Cardiac septum (tissue), 1 donor: ENCODE results near the gene MICA. TPM values are rescaled to one million over a fixed set of nuclear protein-coding genes. Genes with fewer than 3 reads are reported as not detected.
"Not testable (repeated sequence)": the region's sequence is repeated elsewhere in the genome, so short reads cannot be mapped to it uniquely, and the experiment has no call there.

Experiments used
- DNase-seq: peaks from one replicate; pipeline ENCODE4 v3.0.0-alpha.2; 2020; ENCODE audit warnings: low spot score
- intact Hi-C: fragments of 100-400 bp; cut with DNase I; formaldehyde crosslinking; loops from one replicate; pipeline ENCODE4 v1.14.0; 2022
- total RNA-seq: library from RNA; stranded (reverse); fragmentation: NEBNext Ultra II Directional; extraction: Animal tissue kit (Norgen Biotek cat#: 25700); gene quantifications from one replicate; pipeline ENCODE4 v1.2.1, GENCODE V29; 2021
- donor health status: DM: no; HTN: no; CAD: no.

MICA gene
- total RNA-seq, 1 donor from 2014 or later, result 12.7 TPM

DNA sequence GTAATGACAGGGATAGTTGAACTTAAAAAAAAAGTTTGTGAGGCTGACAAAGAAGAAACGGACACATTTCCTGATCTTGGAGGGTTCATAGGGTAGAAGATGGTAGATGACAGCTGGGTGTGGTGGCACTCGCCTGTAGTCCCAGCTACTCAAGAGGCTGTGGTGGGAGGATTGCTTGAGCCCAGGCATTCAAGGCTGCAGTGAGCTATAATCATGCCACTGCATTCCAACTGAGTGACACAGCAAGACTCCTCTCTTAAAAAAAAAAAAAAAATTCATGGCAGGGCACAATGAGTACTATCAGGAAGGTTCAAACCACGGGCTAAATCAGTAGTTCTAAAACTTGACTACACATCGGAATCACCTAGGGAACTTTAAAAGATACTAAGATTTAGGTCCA lies 2.0 kb upstream of the MICA start:
- intact Hi-C loops, result no loop called here
- DNase-seq, result no peak

DNA sequence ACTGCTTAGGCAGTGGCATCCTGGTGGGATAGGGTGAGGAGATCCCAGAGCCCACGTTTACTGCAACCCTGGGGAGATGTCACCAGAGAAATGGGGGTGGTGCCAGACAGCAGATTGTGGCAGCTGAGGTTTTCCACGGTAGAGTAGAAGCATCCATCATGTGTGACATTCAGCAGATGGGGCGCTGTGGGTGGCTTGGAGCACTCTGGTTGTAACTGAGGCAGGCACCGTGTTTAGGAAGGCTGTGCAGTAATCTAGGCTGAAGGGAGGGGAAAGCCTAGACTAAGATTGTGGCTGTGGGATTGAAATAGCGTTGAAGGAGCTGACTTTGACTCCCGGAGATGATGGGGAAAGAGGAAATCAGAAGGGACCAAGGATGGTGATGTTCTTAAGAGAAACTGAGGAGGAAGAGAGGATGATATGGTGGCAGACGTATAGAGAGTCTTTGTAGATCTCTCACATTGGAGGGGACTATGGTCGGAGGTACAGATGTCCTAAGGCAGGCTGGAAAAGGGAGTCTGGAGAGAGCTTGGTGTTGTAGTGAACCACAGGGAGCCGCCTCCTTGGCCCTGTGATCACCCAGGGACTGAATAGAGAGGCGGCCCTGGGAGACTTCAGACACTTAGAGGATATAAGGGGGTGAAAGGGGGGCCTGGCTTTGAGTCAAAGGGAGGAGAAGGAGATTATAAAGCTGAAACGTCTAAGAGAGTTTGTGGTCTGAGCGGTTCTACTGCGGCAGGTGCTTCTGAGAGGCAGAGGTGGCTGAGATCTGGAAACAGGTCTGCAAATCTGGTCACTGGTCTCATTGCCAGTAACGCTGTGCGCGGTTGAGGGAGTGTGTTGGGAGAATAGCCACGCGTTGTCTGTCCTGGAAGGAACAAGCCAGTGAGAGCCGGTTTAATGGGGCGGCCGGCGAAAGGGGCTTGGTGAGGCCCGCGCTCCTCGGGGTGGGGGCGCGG lies 792 bp upstream of the MICA start:
- DNase-seq, result no peak
- intact Hi-C loops, result no loop called here

DNA sequence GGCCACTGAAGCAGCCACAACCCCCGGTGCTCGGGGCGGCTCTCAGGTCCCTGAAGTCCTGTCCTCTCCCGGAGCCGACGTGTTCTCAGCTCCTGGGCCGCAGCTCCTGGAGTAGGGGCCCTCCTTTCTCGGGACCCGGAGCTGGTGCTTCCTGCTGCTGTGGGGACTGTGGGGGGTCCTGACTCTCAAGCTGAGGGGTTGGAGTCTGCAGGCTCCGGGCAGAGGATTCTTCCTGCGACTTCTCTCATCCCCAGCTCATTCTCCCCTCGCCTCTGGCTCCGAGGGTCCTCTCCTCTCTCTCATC lies 618 bp downstream of the MICA start:
- intact Hi-C loops, result not testable (repeated sequence)

DNA sequence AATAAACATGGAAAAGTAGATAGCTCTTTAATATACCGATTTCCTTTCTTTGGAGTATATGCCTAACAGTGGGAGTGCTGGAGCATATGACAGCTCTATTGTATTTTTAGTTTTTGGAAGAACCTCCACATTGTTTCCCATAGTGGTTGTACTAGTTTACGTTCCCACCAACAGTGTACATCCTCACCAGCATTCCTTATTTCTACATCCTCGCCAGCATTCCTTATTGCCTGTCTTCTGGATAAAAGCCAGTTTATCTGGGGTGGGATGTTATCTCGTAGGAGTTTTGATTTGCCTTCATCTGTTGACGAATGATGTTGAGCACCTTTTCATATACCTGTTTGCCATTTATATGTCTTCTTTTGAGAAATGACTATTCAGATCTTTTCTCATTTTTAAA lies 2.6 kb downstream of the MICA start:
- intact Hi-C loops, result no loop called here
- no peak for DNase-seq

More for the DNA sequence above, 618 bp downstream of the MICA start:
- DNase-seq, result not testable (repeated sequence)

DNA sequence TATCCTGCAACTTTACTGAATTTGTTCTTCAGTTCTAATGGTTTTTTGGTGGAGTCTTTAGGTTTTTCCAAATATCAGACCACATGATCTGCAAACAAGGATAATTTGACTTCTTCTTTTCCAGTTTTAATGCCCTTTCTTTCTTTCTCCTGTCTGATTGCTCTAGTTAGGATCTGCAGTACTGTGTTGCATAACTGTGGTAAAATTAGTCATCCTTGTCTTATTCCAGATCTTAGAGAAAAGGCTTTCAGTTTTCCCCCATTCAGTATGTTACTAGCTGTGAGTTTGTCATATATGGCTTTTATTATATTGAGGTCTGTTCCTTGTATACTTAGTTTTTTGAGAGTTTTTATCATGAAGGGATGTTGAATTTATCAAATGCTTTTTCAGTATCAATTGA lies 4.3 kb downstream of the MICA start:
- intact Hi-C loops, result no loop called here
- no peak for DNase-seq

DNA sequence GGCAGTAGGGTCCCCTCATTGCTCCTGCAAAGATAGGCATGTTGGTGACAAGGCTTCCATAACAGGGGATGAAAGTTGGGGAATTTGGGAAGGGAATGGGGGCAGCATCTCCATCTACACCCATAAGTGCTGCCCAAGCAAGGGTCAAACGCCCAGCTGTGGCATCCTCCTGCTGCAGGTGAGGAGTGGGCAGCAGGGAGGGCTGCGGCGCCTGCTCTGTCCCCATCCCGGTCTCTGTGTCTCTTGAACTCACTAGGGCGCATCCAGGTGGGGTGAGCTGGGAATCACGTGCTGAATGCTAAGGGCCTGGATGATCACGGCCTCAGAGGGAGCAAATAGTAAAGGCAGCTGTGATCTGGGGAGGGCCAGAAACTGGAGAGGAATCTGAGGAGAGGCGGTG lies 9.1 kb downstream of the MICA start:
- intact Hi-C loops, result no loop called here
- DNase-seq, result no peak

DNA sequence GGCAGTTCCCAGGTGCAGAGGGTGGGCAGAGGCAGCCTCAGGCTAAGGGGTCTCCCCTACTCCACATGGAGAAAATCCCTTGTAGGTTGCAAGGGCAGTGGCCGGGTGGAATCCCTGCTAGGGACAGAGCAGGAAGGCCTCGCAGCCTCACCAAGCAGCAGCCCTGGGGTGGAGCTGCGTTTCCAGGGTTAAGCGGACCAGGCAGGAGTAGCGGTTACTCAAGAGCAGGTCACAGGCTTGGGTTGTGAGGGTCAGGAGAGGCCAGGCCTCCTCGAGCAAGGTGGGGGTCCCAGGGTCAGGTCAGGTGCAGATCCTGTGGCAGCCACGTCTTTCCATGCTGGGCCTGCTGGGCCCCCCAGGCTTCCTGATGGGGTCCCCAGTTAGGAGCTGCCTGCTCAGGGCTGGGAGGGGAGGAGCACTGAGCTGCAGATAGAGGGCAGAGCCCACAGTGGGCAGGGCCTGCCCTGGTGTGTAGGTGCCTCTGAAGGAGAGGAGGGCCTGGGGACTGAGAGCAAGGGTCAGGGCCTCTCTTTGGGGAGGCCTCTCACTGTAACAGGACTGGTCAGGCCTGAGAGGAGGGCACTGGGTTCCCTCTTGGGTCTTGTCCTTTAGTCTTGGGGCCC lies 10.9 kb downstream of the MICA start:
- DNase-seq, intact Hi-C loops: not testable (repeated sequence)

DNA sequence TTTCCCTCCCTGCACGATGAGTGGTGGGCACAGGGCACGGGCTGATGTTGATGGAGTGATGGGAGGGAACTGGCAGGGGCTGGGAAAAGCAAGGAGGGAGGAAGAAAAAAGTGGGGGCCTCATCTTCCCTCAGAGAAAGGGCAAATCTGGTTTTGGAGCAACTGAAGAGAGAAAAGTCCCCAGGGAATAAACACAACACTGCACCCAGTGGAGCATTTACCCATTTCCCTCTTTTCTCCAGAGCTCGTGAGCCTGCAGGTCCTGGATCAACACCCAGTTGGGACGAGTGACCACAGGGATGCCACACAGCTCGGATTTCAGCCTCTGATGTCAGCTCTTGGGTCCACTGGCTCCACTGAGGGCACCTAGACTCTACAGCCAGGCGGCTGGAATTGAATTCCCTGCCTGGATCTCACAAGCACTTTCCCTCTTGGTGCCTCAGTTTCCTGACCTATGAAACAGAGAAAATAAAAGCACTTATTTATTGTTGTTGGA lies 11.4 kb downstream of the MICA start:
- no peak for DNase-seq
- intact Hi-C loops, result no loop called here

DNA sequence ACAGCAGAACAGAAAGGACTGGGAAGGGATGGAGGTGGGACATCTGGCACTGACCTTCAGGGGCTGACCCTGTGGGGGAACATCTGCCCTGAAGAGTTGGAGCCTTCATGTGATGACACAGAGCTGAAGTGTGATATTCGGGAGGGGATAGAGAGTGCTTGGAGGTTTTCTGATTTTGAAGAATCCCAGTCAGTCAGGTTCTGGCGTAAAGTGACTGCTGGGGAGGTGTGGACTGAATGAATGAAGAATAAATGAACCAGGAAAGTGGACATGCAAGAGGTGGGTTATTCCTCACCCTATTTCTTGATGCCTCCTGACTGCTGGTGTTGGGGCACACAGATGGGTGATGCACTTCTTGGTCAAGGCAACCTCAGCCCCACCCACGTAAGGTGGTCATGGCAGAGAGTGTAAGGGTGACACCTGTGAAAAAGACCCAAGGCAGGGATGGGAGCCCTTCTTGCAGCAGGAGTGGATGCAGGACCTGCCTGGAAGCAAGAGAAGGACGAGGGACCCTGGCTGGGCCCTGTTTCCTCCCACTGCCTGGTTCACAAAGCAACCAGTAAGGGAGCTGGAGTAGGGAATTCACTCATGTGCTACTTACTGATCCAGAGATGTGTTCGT lies 13.1 kb downstream of the MICA start:
- intact Hi-C loops, result no loop called here
- no peak for DNase-seq

DNA sequence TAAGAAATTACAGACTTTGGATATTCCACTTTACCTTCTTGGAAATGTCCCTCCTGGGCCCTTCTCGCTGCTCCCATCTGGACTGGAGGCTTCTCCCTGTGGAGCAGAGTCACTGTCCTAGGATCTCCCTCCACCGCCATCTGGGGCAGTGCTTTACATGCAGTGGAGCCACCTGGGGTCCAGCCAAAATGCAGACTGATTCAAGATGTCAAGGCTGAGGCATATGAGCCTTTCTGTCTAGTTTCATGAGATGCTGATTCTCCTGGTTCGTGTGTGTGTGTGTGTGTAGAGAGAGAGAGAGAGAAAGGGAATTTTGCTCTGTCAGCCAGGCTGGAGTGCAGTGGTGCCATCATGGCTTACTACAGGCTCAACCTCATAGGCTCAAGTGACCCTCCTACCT lies 14.9 kb downstream of the MICA start:
- intact Hi-C loops, result no loop called here
- DNase-seq, result no peak

DNA sequence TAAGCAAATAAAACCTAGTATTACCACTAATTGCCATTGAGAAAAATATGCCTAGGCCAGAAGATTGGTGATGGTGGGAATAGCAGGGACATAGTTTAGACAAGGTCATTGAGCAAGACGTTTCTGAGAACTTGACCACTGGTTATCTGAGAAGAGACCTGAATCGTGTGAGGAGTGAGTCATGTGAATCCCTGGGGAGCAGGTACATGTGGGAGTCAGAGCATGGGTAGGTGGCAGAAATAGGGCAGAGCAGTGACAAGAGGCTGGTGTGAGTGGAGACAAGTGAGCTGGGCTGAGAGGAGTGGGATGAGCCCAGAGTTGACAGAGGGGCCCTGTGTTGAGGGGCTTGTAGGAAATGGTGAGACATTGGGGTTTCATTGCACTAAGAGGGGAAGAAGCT lies 16.4 kb downstream of the MICA start:
- DNase-seq, result no peak
- intact Hi-C loops, result no loop called here

DNA sequence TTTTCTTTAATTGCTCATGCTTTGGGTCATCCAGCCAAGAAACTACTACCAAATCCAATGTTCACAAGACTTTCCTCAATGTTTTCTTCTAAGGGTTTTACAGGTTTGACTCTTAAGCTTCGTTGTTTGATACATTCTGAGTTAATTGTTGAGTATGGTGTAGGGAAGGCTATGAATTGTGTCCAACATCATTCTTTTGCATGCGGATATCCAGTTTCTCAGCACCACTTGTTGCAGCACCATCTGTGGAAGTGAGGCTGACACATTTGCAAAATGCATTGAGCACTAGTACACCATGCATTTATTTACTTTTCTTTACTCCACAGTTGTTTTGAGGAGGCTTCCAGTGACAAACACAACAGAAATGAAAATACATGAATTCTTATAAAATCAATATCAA lies 17.2 kb downstream of the MICA start:
- intact Hi-C loops, result no loop called here
- DNase-seq, result no peak

DNA sequence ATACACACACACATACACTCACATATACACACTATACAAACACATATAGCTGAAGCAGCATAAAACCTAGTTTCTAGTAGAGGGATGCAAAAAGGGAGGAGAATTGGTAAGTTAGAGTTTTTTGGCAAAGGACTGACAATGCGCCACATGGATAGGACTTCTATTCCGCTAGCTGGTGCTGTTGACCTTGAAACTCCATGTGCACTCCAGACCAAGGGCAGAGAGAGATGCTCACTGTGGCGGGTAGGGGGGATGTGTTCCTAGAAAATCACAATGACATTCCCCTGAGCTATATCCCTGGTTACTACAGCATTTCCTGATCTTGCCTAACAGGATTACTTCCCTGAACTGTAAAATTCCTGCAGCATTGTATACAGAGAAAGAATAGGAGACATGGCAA lies 19.2 kb downstream of the MICA start:
- intact Hi-C loops, result no loop called here
- DNase-seq, result no peak

DNA sequence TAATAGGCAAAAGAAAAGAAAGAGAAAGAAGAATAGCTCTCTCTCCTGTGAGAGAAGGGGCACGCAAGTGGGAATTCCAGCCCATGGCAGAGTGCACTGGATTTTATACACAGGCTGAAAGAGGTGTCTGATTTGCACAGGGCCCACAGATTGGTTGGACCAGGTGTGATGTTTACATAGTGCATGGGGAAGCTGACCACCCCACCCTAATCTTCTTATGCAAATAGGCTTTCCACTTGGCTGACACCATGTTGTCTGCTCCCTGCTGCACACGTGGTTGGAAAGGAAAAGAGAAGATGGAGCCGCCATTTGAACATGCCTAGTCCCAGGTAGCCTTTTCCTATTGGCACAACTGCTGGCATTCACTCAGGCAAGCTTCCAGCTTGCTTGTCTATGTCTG lies 20.2 kb downstream of the MICA start:
- intact Hi-C loops, result no loop called here

DNA sequence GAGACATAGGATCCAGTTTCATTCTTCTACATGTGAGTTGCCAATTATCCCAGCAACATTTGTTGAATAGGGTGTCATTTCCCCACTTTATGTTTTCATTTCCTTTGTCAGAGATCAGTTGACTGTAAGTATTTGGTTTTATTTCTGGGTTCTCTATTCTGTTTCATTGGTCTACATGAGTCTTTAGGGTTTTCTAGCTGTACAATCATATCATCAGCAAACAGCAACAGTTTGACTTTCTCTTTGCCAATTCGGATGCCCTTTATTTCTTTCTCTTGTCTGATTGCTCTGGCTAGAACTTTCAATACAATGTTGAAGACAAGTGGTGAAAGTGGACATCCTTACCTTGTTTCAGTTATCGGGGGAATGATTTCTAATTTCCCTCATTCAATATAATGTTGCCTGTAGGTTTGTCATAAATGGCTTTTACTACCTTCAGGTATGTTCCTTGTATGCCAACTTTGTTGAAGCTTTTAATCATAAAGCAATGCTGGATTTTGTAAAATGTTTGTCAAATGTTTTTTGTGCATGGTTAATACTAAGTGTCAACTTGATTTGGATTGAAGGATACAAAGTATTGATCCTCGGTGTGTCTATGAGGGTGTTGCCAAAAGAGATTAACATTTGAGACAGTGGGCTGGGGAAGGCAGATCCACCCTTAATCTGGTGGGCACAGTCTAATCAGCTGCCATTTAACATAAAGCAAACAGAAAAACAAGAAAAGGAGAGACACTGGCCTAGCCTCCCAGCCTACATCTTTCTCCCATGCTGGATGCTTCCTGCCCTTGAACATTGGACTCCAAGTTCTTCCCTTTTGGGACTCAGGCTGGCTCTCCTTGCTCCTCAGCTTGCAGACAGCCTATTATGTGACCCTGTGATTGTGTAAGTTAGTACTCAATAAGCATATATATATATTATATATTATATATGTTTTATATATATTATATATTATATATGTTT lies 23.3 kb downstream of the MICA start:
- intact Hi-C loops, result no loop called here
- DNase-seq, result no peak

More for the DNA sequence above, 20.2 kb downstream of the MICA start:
- DNase-seq, result no peak

DNA sequence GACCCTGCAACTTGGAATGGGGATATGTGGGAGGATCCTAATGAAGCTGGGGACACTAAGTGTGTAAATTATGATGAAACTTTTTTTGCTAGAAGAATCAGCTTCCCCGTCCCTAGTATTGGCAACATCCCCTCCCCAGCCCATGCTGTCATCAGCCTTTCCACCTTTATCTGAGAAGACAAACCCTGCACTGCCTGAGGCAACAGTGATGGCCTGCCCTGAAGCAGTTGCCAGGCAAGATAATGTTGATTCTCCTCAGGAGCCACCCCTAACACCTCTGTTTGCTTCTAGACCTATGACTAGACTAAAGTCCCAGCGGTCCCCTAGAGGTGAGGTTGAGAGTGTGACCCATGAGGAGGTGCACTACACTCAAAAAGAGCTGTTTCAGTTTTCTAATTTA lies 27.1 kb downstream of the MICA start:
- intact Hi-C loops, result no loop called here
- no peak for DNase-seq

DNA sequence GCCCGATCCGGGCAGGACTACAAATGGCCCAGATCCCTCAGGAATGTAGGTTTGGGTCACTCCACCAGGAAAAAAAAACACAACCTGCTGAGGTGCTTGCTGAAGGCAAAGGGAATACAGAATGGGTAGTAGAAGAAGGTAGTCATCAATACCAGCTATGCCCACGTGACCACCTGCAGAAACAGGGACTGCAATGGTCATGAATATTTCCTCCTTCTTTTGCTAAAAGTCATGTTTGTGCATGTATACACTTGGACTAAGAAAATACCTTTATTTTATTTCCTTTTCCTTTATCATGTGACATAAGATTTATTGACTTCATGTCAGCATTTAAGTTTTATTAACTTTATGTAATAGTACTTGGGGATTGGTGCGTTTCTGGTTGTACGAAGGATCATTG lies 31.7 kb downstream of the MICA start:
- DNase-seq, intact Hi-C loops: not testable (repeated sequence)

DNA sequence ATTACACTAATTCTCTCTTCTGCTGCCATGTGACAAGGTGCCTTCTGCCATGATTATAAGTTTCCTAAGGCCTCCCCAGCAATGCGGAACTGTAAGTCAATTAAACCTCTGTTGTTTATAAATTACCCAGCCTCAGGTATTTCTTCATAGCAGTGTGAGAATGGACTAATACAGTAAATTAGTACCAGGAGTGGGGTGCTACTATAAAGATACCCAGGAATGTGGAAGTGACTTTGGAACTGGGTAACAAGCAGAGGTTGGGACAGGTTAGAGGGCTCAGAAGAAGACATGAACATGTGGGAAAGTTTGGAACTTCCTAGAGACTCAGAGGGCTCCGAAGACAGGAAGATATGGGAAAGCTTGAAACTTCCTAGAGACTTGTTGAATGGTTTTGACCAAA lies 34.8 kb downstream of the MICA start:
- no peak for DNase-seq
- intact Hi-C loops, result no loop called here

DNA sequence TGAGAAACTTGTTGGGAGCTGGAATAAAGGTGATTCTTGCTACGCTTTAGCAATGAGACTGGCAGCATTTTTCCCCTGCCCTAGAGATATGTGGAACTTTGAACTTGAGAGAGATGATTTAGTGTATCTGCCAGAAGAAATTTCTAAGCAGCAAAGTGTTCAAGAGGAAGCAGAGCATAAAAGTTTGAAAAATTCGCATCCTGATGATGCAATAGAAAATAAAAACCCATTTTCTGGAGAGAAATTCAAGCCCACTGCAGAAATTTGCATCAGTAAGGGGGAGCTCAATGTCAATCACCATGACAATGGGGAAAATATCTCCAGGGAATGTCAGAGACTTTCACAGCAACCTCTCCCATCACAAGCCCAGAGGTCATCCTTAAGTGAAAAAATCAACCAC lies 35.3 kb downstream of the MICA start:
- intact Hi-C loops, result no loop called here
- DNase-seq, result no peak
